Non-pigmented ciliary epithelial cell (primary cell): ENCODE results near the gene DDA1.
"Not testable (repeated sequence)": the region's sequence is repeated elsewhere in the genome, so short reads cannot be mapped to it uniquely, and the experiment has no call there.

Source experiments
- DNase-seq: peaks from one replicate; pipeline ENCODE4 v3.0.0-alpha.2; 2010; ENCODE audit warnings: low read depth

Gene DDA1

GRCh38 chr19:17347877-17348276 lies 38.5 kb downstream of the DDA1 start:
- no peak for DNase-seq

- no peak for DNase-seq
Measured at GRCh38 chr19:17348700-17349099, 39.3 kb downstream of the DDA1 start.

DNA sequence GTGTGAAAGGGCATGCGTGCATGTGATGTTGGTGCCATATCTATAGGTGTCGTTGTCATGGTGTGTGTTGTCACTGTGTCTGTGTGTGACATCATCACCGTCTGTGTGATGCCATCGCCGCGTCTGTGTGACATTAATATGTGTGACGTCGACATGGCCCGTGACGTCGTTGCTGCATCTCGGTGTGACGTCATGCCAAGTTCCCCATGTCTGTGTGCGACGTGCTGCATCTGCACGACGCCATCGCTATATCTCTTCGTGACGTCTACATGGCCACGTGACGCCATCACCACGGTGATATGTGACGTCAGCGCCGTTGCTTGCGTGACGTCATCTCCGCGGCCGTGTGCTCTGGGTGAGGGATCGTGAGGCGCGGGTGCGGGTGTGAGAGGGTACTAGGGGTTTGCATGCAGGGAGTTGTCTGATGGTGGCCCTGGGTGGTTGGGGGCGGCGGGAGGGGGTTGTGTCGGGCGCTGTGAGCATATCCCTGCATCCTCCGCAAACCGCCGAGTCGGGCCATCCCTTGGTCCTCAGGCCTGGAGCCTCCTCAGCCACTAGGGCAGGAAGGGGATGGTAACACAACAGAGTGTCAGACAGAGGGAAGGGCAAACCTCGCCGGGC lies 42.6 kb downstream of the DDA1 start:
- DNase-seq = no peak

DNA sequence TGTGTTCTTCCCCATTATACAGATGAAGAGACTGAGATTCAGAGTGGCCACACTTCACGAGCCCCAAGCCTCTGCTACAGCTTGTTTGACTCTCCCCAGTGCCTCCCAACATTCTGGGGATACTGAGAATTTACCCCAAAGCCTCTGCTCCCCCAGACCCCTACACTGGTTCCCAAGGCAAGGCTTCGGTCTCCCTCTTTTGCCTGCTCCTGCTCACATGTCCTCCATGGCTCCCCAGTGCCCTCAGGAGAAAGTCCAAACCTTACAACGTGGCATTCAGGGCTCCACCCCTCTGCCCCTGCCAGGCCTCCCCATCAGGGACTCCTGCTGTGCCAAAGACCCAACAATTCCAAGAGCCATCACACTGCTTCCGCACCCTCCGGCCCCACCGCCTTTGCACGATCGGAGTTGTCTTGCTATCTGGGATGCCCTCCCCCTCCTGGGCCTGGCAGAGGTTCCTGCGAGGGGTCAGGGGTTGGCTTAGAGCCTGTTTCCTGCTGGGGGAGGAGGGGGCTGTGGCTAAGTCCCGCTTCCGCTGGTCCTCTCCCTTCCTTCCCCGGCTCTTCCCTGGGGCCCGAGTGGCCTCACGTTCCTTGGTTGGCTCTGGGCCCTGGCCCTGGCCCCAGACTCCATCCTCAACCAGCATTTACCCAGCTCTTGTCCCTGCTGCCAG lies 43.4 kb downstream of the DDA1 start:
- no peak for DNase-seq

DNA sequence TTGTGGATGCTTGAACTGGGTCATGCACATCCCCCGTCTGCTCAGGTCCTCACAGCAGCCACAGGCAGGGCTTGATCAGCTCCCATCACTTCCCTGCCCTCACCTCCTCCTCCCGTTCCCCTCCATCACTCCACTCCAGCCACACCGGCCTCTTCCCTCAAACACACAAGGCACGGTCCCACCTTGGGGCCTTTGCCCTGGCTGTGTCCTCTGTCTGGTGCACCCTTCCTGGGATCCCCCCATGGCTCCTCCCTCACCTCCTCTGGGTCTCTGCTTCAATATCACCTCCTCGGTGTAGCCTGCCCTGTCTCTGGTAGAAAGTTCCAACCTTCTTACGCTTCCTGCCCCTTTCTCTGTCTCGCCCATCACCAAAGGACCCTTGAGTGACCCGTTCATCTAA lies 44.0 kb downstream of the DDA1 start:
- DNase-seq = no peak

- DNase-seq = no peak
Measured at GRCh38 chr19:17357078-17357666, 47.8 kb downstream of the DDA1 start.

DNA sequence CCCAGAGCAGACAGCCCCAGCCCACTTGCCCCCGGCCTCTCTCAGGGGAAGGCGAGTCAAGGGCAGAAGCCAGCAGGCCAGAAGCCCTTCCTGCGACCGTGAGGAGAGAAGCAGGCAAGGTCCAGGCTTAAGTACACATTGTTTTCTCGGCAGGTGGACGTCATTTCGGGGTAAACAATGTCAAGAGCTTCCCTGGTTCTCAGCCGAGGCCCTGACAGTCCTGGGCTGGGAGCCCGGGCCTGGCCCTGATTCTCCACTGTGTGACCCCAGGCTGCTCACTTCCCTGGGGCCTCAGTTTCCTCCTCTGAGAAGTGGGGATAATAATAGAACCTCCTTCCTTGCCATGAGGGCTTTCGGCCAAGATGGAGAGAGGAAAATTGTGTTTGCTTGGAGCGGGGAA lies 48.4 kb downstream of the DDA1 start:
- DNase-seq = no peak

DNA sequence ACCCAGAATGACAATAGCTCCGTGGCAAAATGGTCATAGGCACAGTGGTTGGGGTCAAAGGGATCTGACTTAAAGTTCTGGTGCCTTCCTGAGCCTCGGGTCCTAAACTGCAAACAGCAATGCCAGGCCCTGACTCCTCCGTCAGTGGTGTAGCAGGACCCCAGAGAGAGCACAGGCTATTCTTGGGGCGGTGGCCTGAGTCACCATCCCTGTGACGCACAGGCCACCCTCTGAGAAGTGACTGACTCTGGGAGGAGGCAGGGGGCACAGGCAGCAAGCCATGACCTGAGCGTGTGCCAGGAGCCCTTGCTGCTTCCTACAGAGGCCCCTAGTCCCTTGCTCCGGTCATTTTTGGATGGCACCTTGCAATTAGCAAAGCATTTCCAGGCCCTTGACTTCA lies 49.0 kb downstream of the DDA1 start:
- no peak for DNase-seq

DNA sequence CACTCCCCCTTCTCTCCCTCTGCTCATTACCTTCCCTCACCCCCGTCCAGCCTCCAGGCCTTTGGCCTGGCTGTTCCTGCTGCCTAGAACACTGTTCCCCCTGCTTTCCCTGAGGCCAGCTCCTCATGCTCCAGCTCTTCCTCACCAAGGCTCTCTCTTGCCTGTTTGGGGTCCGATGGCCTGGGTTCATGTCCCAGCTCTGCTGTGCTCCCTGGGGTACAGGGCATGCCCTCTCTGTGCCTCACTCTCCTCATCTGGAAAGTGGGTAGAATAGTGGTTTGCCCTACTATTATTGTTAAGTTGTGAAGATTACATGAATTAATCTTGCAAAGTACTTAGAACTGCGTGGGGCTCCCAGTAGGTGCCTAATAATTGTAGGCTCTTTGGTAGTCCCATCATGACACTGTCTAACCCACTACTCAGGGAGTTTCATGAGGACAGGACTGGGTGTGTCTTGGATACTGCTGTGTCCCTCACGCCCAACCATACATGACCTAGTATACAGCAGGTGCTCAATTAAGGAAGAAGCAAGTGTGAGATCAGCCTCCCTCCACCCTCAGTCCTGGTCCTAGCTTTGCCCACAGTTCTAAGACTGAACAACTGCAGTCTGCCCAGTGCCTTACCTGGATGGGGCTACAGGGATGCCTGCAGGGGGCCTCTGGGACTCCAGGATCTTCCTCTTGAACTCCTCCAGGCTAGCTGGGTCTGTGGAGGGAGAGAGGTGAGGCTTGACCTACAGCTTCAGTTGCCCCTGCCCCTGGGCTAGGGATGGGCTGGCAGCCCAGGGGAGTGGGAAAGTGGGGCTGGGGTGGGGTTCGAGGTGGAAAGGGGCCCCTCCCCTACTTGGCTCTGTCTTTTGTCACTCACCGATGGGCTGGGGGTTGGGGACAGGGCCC lies 50.8 kb downstream of the DDA1 start:
- no peak for DNase-seq

- DNase-seq = not testable (repeated sequence)
Measured at GRCh38 chr19:17363852-17364605, 54.7 kb downstream of the DDA1 start.

- no peak for DNase-seq
Measured at GRCh38 chr19:17365361-17365760, 56.0 kb downstream of the DDA1 start.

- DNase-seq = no peak
Measured at GRCh38 chr19:17370026-17370587, 60.7 kb downstream of the DDA1 start.
